NCI-H146 treated with DMSO at 0.1 percent for 48 hours (cell line): ENCODE data around the gene MCU.

Source experiments
- DNase-seq: peaks from one replicate; lab custom pipeline; 2025; ENCODE audit not compliant: unreplicated experiment; lab: John Stamatoyannopoulos, UW

MCU gene

DNA sequence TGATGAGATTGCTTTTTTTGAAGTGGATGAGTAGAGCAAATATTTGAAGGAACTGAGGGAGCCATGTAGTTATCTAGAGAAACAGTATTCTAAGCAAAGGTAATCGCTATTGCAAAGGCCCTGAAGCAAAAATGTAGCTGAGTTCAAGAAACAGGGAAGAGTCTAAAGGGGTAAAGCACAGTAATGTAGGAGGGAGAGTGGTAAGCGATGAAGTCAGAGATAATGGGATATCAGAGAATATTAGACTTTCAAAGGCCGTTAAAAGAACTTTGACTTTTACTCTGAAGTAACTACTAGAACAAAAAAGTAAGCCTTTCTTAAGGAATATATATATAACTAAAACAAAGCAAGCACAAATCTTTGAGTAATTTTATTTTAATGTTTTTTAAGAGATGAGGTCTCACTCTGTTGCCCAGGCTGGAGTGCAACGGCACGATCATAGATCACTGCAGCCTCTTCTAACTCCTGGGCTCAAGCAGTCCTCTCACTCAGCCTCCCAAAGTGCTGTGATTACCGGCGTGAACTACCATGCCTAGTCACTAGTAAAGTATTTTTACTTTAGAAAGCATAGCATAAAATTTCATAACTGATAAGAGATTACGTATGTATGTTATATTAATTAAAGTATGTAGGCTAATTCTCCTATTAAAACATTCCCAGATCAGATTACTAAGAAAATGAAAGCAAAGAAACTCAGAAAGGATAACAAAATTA, 139.9 kb downstream of the MCU start:
- DNase-seq, result no peak

DNA sequence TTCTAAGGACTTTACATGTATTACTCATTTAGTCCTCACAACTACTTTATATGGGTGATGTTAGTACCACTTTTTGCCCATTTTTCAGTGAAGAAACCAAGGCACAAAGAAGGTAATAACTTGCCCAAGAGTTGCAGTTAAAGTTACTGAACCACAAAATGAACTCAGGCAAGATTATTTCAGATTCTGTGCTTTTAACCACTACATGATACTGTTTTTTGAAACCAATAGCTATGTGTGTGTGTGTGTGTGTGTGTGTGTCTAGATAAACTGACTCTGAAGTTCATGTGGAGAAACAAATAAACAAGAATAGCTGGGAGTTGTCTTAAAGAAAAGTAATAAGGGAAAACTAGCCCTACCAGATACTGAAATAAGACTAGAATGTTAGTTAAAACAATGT, 140.8 kb downstream of the MCU start:
- DNase-seq, result no peak

DNA sequence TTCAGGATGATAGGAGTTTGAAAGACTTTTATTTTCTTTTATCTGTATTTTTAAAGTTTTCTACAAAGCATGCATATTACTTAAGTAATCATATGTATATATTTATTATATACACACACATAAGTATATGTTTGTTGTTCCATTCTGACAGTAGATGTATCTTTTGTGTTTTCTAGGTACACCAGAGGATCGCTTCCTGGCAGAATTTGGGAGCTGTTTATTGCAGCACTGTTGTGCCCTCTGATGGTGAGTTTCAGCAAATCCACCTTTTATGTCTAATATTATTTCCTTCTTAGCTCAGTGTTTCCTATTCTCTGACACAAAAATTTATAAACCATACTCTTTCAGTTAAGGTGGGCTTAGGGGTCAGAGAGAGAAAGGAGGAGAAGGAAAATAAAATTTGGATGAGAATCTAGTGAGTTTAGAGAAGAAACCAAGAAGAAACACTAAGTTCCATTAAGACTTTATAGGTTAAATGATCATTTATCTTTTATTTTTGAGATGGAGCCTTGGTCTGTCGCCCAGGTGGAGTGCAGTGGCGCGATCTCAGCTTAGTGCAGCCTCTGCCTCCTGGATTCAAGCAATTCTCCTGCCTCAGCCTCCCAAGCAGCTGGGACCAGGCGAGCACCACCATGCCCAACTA, 142.4 kb downstream of the MCU start:
- DNase-seq, result peak; percentile 63

DNA sequence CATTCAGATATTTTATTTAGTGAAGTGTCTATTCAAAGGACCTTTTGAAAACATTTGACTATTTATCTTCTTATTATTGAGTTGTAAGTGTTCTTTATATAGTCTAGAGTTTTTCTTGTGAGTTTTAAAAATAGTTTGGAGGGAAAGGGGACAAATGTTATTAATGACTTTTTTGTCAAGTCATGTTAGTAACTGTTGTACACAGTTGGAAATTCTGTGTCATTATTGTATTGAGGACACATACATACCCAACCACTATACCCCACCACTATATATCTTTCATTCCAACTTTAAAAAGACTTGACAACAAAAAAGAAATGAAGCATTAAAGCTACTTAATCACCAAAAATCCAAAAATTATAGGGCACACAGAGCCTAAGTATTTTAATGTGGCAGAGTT, 148.4 kb downstream of the MCU start:
- no peak for DNase-seq

DNA sequence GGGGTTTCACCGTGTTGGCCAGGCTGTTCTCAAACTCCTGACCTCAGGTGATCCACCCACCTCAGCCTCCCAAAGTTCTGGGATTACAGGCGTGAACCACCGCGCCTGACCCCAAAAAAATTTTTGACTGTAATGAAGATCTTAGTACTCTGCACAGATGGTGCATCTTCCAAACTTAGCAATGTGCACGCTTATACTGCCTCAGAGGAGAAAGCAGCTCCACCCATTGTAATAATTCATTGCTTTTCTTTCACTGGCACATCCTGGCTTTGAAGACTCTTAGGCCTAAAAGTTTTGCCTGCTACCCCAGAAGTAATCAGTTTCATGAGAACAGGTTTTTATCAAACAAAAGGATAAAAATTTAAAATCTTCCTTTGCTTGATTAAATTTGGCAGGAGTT, 149.5 kb downstream of the MCU start:
- no peak for DNase-seq

DNA sequence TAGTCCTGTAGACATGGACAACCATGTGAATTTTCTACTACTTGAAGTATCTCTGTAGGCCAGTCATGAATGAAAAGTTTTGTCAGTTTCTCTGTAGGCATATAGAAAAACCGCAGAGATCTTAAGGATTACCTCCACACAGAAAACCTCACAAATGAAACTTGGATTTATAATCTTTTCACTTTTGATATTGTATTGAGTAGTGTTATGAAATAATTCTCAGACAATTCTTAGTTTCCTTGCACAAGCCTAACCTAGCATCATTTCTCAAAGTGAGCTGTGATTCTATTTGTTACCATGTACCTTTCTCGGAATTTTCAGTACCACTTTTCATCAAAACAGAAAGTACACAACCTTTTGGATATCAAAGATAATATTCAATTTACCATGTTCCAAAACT, 150.2 kb downstream of the MCU start:
- DNase-seq, result no peak

DNA sequence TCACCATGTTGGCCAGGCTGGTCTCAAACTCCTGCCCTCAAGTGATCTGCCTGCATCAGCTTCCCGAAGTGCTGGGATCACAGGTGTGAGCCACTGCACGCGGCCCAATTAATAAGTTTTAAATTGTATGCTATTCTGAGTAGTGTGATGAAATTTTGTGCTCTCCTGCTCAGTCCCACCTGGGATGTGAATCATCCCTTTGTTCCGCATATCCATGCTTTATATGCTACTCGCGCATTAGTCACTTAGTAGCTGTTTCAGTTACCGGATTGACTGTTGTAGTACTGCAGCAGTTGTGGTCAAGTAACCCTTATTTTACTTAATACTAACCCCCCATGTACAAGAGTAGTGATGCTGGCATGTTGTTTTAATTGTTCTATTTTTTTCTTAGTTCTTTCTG, 154.3 kb downstream of the MCU start:
- no peak for DNase-seq

DNA sequence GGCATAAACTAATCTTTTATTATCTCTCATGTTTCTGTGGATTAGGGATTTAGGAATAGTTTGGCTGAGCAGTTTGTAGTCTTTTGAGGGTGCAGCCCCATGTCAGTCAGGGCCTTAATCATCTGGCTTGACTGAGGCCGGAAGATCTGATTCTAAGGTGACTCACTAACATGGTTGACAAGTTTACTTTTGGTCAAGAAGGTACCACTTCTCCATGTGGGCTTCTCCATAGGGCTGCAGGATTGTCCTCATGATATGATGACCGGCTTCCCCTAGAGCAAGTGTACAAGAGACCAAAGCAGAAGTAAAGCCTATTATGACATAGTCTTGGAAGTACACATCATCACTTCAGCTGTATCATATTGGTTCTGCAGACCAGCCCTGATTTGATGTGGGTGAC, 155.7 kb downstream of the MCU start:
- DNase-seq, result no peak

DNA sequence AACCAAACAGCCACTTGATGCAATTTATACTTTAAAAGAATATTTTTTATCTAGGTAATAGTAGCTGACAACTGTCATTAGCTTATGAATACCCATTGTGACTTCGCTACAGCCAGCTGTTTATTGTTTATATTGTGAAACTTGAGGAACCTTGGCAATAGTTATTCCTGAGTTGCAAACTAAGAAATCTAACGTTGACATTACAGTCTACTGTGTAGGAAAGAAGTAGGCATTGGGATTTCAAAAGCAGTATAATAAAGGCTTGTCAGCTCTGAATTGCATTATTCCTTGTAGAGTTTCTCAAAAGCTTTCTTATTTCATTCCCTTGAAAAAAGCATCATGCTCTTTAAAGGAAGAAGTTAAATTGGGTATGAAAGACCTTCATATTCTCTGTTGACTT, 158.9 kb downstream of the MCU start:
- DNase-seq, result no peak

DNA sequence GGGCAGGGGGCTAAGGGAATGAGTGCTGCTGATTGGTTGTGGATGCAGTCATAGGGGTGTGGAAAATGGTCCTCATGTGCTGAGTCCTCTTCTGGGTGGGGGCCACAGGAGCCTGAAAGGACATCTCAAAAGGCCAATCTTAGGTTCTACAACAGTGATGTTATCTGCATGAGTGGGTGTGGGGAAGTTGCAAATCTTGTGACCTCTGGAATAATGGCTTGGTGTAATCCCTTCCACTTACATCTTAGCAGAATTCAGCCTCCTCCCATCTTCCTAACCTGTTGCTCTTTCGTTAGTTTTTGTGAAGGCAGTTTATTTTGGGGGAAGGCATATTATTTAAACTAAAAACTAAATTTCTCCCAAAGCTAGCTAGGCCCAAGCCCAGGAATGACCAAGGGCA, 159.6 kb downstream of the MCU start:
- DNase-seq, result no peak

DNA sequence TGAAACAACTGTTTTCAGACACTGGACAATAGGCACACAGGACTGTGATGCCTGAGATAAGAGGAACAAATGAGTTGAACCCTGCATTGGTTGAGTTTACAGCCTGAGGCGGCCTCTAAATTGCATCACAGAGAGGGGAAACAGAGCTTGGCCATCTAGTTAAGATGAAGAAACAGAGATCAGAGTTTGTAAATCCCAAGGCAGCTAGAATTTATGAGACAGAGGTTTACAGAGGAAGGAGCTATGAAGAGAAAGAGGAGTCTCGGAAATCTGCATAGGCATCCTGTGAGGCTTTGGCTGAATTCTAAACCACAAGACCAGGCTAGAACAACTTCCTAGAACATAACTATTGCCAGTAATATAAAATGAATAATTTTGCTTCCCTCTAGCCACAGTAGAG, 160.6 kb downstream of the MCU start:
- DNase-seq, result no peak

DNA sequence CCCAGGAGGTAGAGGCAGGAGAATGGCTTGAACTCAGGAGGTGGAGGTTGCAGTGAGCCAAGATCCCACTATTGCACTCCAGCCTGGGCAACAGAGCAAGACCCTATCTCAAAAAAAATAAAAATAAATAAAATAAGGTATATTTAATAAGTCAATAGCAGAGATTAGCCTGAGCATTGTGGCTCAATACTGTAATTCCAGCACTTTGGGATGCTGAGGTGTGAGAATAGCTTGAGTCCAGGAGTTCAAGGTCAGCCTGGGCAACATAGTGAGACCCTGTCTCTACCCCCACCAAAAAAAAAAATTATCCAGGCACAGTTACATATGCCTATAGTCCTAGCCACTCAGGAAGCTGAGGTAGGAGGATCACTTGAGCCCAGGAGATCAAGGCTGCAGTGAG, 163.2 kb downstream of the MCU start:
- DNase-seq, result no peak

DNA sequence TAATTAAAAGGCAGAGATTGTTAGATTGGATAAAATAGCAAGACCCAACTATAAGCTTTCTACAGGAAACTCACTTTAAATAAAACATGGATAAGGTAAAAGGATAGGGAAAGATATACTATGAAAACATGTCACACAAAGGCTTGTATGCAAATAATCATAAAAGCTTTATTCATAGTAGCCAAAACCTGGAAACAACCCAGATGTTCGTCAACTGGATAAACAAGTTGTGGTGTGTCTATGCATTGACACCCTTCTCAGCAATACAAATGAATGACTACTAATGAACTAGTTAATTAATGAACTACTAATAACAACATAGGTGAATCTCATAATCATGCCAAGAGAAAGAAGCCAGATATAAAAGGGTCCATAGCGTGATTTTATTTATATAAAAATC, 163.8 kb downstream of the MCU start:
- no peak for DNase-seq

DNA sequence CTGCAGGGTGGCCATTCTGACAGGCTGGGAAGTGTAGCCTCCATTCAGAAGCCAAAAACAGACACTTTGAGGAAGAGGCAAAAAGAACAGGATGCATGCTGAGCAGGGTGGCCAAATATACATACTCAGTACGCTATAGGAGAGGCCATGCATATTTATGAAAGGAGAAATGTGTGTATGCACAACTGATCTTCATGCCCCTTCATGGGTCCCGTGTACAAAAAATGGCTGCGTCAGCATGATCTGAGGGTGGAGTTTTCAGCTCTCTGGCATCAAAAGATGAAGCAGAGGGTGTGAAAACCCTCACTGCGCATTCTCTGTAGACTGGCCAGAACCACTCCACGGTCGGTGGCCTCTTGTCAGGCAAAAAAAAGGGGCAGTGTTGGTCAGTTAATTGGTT, 166.1 kb downstream of the MCU start:
- DNase-seq, result no peak

DNA sequence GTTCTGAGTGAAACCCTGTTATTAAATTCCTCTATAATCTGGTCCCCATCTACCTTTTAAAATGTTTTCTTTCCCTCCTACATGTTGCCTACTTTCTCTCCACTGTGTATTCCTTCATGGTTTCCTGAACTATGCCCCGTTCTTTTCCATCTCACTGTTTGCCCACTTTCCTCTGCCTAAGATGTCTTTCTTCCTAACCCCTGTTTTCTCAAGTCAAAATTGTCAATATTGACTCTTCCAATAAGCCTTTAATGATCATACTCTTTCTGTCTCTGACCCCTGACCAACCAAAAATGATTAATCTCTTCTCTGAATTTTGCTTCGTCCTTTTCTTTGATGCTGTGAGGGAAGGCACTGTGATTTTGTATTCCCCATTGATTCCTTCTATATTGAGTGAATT, 171.0 kb downstream of the MCU start:
- no peak for DNase-seq

DNA sequence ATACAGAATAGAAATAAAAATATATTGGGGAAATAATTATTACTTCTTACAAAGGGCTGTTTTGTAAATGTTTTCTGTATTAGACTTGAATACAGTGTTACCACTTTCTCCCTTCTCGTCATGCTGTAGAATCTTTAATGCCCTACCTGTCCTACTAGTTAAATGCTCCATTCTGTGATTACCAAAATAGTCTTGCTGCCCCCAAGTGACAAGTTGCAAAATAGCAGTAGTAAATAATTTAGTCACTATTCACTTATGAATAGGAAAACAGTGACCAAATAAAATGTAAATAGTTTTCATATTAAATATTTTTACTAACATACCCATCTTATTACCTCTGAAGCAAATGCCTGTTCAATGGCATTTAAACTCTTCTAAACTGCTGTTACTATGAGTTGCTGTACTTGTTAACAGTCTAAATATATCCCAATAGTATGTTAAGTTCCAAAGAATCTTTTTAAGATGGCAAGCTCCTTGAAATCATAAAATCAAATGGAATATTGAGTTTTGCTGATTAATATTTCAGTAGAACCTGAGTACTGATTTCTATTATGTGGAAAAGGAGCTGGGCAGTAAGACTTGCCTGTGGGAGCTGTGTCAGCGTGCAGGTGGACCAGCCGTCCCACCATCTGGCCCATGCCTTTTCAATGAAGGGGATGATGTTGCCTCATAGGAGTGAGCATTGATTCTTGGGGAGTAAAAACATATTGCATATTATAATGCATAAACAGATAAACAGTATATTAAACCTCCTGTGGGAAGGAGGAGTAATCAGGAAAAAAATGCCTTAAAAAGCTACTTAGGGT, 183.5 kb downstream of the MCU start:
- DNase-seq, result peak; percentile 10

DNA sequence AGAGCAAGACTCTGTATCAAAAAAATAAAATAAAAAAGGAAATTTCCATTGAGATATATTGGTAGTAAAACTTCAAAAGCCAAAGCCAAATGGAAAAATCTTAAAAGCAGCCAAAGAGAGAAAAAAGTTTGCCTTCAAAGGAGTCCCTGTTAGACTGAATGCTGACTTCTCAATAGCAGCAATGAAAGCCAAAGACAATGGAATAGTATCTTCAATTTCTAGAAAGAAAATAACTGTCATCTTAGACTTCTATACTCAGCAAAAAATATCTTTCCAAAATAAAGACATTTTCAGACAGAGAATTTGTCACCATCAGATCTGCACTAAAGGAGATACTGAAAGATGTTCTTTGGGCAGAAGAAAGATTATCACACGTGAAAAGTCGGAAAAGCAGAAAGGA, 187.3 kb downstream of the MCU start:
- DNase-seq, result no peak

DNA sequence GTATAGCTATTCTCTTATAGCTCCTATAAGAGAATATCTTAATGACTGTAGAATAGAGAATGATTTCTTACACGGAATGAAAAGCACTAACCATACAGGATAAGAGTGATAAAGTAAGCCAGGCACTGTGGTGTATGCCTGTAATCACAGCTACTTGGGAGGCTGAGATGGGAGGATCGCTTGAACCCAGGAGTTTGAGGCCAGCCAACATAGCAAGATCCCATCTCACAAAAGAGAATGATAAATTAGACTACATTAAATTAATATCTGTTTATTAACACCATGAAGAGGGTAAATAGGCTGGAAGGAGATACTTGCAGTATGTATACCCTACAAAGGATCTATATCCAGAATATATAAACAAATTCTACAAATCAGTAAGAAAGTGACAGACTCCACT, 189.3 kb downstream of the MCU start:
- DNase-seq, result no peak

DNA sequence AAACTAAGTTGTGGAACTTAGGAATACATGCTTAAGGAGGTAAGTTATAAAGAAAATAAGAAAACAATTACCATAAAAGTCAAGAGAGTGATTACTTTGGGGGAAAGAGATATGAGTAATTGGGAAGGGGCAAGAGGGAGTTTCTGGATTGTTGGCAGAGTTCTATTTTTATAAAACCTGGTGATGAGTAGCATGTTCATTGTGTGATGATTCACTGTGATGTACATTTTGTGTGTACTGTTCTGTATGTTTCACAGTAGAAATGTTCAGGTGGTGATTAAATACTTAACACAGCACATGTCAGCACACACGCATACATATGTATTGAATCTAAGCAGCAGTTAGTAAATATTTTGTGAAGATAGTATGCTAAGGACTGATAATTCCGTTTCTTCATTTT, 191.9 kb downstream of the MCU start:
- no peak for DNase-seq

DNA sequence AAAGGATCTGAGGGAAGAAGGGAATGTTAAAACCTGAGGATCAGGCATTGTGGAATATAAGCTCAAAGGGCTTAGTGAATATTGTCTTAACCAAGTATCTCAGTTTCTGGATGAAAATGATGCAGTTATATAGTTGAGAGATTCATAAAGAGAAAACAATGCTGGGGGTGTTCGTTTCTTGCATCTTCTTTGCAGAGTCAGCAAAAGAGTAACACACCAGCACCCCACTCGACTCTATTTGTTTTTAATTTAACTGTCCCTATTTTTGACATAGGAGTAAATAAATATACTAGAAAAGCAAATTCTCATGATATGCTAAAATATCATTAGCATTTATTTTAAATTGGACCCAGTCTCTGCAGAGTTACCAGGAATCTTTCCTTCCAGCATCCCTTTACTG, 194.0 kb downstream of the MCU start:
- no peak for DNase-seq

DNA sequence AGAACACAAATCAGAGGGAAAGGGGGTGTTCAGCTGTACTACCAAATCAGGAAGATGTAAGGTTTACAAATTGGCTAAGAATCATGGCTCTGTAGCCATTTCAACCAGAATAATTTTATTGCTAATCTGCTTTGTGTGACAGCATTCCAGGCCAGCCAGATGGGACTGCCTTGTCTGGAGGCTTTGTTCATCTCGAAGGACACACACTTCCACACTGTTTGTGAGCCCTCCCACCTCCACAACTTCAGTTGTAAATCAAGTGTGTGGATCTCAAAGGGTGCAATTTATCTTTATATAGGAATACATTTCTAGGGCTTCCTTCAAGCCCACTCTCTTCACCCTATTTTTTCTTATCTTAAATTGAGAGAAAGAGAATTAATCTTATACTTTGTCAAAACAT, 194.7 kb downstream of the MCU start:
- DNase-seq, result peak; percentile 21

DNA sequence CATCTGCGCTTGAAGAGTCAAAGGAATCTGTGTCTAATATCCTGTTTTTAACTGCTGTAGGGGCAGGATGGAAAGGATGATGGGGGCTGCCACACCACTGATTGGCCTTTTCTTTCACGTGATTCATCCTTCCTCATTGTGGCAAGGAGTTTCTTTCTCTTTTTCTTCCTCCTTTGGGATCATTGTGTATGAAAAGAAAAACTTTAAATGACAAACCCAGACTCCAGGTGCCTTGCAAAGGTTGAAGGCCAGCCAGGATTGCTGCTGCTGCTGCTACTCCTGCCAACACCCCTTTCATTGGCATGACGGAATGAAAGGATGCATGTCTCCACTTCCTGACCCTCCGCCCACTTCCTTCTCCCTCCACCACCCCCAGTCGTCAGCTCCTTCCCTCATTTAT, 195.1 kb downstream of the MCU start:
- DNase-seq, result no peak
